NCI-H82 treated with DMSO at 0.1 percent for 48 hours (cell line): ENCODE measurements around the gene UNC93A.

Experiments used
- DNase-seq: peaks from one replicate; lab custom pipeline; 2025; ENCODE audit not compliant: unreplicated experiment; lab: John Stamatoyannopoulos, UW

Gene UNC93A

DNA sequence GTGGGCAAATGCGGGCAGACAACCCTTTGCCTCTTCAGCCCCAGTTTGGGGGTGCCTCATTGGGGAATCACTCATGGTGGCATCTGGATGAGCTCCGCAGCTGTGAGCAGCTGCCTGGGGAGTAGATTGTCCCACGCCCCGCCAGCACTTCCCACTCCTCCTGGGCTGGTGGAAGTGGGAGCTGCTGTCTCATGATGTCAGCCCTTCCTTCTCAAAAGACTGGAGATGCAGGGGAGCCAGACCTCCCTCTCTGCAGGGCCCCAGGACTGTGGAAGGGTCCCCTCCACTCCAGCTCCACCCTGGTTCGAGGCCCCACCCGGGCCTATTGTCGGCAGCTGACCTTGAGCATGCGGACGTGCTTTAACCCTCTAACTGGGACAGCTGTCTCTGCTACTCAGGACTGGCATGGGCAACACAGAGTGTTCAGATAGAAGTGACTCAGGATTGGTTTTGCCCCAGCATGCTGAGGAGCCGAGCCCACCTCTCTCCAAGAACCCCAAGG, 2.0 kb downstream of the UNC93A start:
- DNase-seq: no peak

DNA sequence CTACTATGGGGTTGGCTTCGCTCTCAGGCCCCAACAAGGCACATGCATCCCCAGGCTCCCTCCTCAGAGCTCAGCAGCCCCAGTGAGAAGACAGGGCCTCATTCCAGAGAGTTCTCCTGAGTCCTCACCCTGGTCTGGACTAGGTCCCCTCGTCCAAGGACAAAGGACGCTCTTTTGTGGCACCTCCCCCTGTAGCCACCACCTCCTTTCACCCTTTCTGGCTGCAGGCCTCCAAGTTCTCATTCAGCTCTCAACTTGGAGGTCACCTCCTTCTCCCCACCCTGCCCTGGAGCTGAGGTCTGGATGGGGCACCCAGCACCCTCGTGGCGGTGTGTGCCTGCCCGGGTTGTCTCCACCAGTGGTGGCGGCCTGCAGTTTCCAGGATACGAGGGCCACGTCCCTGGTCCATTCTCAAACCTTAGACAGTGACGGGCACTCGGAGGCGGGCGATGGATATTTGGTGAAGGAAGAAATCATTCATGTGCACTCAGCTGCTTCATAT, 2.5 kb downstream of the UNC93A start:
- DNase-seq: no peak

DNA sequence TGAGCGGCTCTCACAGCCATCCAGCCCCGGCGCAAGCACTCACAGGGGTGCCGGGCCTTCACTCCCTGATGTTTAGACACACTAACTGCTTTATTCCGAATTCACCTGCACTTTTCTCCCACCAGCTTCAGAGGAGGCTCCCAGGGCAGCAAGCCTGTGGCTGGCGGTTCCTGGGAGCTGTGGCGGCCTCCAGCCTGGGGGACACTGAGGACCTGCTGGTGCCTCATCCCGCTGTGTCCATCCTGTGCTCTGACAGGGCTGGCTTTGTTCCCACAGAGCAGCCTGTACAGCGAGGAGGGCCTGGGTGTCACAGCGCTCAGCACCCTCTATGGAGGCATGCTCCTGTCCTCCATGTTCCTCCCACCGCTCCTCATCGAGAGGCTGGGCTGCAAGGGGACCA, 3.1 kb downstream of the UNC93A start:
- no peak for DNase-seq

DNA sequence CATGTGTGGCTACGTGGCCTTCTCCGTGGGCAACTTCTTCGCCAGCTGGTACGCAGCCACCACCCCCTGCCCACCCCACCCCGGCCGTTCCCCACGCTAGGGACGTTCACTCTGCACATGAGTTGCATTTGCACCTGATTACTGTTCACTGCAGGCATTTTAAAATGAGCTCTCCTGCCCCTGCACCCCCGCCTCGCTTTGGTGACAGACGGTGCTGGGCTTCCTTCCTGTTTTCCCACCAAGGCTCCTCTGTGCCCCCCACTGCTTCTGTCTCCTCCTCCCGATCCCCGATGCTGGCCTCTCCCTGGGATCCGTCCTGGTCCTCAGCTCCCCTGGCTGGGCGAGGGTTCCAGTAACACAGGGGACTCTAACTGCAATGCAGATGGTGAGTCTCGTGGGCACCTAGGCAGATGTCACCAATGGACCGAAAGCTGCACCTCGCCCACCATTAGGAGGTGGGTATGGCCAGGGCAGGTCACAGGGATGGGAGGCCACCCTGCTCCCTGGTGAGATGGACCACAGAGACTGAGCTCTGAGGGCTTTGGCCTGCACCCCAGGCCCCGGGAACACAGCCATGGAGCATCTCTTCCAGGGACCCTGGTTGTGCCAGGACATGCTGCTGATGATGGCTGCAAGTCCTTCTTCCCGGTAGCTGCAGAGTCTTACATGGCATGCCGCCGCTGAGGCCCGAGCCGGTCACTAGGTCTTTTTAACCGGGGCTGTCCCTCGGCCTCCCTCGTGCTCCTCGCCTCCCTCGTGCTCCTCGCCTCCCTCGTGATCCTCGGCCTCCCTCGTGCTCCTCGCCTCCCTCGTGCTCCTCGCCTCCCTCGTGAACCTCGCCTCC, 3.8 kb downstream of the UNC93A start:
- DNase-seq: no peak

DNA sequence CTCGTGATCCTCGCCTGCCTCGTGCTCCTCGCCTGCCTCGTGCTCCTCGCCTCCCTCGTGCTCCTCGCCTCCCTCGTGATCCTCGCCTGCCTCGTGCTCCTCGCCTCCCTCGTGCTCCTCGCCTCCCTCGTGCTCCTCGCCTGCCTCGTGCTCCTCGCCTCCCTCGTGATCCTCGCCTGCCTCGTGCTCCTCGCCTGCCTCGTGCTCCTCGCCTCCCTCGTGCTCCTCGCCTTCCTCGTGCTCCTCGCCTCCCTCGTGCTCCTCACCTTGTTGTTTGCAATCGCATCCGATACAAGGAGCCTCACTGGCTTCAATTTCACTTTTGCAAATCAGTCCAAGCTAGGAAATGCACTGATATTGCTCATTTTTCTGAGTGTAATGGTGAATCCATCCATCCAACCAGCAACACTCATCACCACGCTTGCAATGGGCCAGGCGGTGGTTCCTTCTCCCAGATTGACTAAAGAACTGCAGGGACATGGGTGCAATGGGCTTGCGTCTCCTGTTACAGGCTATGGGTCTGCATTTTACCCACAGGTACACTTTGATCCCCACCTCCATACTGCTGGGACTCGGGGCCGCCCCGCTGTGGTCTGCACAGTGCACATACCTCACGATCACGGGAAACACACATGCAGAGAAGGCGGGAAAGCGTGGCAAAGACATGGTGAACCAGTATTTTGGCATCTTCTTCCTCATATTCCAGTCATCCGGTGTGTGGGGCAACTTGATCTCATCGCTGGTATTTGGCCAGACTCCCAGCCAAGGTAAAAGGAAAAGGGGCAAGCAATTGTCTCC, 4.6 kb downstream of the UNC93A start:
- no peak for DNase-seq

DNA sequence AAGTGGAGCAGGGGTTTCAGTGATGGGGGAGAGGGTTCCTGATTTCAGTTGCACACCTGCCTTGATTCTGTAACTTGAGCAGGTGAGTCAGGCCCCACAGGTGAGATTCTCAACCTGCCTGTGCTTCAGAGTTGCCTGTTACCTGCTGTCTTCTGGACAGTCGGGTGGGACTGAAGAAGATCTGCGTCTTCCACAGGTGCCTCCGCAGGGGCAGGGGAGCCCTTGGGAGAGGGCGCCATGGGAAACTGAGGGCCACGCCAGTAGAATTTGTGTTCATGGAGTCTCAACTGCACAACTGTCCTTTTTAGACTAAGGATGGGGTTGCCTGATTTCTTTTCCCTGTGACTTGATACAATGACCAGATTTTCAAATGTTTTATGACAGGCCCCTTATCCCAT, 5.2 kb downstream of the UNC93A start:
- DNase-seq: no peak

DNA sequence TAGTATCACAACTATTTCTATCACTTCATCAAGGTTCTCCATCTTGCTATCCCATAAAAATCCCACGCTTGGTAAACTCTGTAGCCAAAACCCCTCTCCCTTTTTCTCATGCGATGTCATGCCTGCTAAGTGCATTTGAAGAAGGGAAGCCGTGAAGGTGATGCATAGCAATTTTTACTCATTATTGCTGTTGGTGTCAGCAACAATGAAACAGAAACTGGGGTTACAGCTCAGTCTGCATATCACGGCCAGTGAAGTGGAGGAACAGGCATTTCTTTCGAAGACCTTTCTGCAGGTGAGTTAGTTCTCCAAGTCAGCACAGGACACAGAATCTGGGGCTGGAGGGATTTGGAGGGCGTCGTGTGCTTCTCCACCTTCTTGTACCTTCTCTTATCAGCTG, 5.8 kb downstream of the UNC93A start:
- no peak for DNase-seq

DNA sequence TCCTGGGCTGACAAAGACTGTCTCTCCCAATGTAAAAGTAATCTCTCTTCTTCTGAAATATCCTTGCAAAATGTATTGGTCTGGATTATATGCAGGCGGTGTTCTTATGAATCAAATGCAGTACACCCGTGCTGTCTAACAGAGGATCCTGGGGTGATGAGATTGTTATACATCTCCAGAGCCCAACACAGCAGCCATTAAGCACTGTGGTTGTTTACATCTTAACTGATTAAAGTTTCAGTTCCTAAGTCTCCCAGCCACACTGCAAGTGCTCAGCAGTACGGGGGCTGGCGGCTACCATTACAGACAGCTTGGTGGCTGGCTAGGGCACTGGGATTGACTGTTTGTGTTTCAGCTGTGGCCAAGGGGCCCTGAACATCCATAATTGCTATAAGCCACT, 7.0 kb downstream of the UNC93A start:
- DNase-seq: no peak

DNA sequence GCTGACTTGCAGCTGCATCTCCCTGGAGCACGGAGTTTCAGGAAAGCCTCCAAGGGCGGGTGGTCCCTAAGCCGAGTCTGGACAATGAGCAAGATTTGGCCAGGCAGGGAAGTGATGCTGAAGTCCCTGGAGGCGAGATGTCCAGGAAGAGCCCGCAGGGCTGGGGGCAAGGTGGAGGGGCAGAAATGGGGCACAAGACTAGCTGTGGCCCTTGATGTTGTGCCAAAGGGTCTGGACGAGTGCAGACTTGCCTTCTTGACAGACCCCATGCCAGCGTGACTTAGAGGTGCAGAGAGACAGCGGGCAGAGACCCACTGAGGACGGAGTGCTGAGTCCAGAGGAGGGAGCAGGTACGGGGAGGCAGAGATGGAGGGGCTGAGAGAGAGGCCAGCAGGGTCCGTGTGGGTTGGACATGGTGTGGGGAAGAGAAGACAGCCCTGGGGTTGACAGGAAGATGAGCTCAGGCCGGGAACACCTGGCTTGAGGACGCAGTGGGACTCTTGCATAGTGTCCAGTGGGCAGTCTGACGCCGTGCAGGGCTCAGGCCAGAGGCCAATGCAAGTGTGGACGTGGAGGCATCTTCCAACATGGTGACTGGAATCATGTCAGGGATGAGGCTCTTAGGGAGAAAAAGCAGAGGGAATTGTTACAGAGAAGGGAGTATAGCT, 8.7 kb downstream of the UNC93A start:
- DNase-seq: no peak

DNA sequence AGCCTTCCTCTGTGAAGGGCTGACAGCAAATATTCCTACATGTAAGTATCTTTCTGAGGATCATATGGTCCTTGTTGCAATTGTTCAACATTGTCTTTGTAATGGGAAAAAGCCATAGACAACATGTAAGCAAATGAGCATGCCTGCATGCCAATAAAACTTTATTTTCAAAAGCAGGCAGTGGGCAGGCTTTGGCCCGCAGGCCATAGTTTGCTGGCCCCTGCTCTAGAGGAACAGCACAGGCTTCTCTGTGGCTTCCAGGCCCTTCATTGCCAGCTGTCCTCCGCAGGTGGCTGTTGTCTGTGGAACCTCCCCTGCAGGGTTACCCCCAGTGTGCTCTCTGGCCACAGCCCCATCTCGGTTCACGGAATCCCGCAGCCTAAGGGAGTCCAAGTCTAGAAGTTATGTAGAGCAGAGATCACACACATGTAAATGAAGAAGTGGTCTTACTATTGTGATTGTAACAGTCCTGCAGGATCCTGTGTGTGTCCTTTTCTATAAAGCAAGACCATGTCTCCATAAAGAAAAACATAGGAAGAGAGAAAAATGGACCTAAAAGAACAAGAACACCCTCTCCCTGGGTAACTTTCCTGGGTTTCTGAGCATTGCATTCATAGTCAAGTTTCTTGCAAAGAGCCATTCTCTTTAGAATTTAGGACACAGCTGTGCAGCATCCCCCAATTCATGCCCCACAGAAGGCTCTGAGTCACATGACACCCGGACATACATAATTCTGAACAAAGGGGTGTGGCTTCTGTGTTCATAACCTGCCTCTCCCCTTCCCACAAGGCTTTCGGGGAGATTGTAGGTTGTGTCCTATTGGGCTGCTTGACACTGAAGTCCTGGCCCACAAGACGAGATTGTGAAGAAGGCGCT, 10.0 kb downstream of the UNC93A start:
- no peak for DNase-seq

DNA sequence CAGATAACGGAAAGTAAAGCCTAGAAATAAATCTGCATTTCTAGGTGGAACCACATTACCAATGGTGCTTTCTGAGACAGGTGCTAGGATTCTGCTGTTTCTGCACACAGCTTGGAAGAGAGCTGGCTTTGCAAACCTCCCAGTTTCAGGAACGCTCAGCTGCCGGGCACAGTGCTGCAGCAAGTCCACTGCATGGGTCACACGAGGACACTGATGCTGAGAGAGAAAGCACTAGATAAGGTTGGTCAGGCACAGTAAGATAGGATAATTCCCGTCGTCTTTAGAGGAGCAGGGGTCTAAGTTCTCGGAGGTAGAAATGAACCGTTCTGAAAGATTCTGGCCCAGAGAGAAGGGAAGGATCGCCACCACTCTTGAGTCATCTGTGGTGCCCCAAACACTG, 11.0 kb downstream of the UNC93A start:
- DNase-seq: no peak

DNA sequence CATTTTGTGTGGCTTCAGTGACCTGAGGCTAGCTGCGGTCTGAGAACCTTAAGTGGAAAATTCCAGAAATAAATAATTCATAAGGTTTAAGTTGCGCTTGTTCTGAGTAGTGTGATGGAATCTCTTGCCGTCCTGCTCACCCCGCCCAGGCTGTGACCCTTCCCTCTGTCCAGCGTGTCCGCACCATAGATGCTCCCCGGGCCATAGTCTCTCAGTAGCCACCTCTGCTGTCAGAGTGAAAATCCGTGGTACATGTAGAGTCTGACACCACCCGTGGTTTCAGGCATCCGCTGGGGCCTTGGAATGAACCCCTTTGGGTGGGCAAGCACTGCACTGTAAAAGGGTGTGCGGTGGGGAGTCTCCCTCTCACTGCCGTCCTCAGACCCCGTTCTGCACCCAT, 11.7 kb downstream of the UNC93A start:
- DNase-seq: no peak

DNA sequence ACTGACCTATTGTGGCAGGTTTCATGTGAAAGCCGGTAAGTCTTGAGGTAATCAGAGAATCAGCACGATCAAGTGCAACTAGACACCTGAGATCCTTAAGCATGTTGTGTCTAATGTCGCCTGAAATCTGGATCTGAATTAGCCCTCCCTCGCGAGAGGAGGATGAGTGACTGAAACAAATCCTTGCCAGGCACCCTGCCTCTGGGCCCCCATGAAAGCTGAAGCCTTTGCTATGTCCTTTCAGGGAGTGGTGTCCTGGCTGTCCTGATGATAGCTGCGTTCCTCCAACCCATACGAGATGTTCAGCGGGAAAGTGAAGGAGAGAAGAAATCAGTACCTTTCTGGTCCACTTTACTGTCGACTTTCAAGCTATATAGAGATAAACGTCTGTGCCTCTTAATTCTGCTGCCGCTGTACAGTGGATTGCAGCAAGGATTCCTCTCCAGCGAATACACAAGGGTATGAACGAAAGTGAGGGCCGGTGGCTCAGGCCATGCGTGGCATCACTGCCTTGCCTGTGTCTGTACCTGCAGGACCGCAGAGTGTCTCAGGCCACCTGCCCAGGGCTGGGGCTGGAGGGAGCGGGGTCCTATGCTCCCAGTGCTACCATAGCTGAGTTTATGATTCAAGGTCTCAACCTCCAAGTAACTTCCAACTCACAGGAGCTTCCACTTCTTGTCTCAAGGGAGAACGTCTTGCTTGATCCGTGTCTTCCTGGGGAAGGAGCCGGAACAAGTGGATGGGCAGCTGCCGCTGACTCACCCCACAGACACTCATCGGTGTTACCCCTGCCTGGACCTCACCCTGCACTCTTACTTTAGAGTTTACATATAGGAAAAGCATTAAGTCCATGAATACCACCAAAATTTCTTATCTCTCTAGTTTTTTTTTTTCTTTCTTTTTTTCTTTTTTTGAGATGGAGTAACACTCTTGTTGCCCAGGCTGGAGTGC, 12.8 kb downstream of the UNC93A start:
- no peak for DNase-seq

DNA sequence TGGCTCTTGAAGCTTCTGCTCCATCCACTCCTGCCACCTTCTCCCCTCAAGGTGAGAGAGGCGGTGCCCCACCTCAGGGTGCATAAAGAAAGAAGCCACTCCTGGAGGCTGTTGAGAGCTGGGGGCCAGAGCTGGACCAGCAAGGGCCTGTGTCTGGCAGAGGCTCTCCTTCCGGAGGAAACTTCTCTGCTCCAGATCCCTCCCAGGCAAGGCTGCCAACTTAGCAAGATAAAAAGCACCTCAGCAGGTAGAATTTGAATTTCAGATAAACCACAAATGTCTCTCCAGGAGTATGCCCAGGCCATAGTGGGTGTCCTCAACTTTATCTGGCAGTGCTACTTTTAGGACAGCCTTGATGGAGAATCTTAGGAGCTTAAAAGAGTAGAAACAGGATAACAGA, 13.8 kb downstream of the UNC93A start:
- DNase-seq: no peak

DNA sequence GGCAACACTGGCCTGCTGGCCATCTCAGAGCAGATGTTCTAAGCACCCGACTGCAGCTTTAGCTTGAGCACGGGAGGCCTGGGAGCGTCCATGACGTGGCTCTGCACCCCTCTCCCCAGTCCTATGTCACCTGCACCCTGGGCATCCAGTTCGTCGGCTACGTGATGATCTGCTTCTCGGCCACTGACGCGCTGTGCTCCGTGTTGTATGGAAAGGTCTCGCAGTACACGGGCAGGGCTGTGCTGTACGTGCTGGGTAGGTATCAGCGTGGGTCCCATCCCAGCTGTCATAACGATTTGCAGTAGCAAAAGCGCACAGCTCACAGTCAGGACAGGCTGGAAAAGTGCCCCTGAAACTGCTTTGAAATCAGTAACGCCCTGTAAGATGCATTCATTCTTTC, 14.7 kb downstream of the UNC93A start:
- DNase-seq: no peak

DNA sequence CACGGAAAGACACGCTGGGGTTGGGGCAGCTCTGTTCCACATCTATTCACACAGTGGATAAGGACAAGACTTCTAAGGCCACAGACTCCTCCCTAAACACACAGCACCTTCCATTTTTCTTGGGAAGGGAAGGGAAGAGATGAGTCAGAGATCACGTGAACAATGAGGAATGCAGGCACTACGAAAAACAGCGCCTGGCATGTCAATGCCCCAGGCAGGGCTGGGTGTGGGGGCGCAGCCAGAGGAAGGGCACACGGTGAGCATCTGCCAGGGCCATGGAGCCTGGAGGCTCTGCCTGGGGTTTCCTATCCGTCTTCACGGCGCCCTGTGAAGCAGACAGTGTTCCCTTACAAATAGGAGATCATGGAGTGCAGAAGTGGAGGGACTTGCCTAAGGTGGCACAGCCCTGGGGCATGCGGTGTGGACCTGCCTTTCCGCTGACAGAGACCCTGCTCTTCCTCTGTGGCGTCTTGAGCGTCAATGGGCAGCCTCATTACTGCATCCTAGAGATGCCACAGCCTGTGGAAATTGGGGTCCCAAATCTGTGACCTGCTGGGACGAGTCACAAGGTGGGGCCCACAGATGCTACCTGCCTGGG, 15.4 kb downstream of the UNC93A start:
- DNase-seq: no peak

DNA sequence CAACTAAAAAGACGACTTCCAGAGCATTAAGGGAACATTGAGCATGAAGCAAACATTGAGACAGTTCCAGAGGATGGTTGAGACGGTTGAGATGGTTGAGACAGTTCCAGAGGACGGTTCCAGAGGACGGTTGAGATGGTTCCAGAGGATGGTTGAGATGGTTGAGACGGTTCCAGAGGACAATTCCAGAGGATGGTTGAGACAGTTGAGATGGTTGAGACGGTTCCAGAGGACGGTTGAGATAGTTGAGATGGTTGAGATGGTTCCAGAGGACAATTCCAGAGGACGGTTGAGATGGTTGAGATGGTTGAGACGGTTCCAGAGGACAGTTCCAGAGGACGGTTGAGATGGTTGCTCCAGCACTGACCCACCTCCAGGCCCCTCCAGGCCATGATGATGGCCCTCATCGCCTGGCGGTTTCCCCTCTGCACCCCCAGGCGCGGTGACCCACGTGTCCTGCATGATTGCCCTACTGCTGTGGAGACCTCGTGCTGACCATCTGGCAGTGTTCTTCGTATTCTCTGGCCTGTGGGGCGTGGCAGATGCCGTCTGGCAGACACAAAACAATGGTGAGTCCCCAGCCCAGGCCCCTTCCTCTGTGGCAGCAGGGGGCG, 16.3 kb downstream of the UNC93A start:
- DNase-seq: no peak

DNA sequence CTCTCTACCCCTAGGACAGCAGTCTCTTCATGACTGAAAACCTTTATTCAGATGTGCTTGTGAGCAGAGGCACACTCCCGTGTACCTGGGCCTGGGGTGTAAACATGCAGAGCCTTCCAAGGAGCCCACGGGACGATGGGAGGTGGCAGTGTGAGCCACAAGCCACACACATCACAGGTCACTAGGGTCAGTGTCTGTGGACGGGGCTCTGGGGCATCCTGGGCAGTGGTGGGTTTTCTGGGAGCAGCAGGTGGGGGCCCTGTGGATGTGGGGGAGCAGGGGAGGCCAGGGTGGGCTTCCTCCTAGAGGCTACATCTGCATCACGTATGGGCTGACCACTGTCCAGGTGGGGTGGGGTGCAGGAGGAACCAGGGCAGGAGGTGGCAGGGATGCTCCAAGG, 17.1 kb downstream of the UNC93A start:
- DNase-seq: no peak
